ENCODE measurements around the gene ITGA3. TPM values are rescaled to one million over a fixed set of nuclear protein-coding genes. Genes with fewer than 3 reads are reported as not detected.

Gene ITGA3
- polyA plus RNA-seq, 2 of the 4 experiments (the other 2 are of a cell fraction), result 141 to 268 TPM

GRCh38 chr17:50106393-50107131, 50.7 kb downstream of the ITGA3 start:
- DNase-seq (ENCODE audit: low read depth in 1 of 2, low spot score in 1 of 2) (no peak), ATAC-seq (no peak), FAIRE-seq (no peak)
- Histone ChIP-seq H3K4me1 (peaks cover 20% of the 10 kb centered on the region), H3K9me3 (no peaks in the 10 kb centered on the region), H3K27ac (no peak overlapping the region), H3K4me3 (no peak overlapping the region), H3K4me2 (no peak overlapping the region)
- CTCF ChIA-PET, result interaction anchor here (0.9 to 60.2 kb wide), 4 partner anchors 2 to 28 kb away, joined by 3 to 1356 read pairs (median 680); partner anchors contain the start of genes PDK2, PPP1R9B and SAMD14
- TF ChIP-seq FOSL2 (IDR thresholded peaks at IDR 0.05), result no peak
- TF ChIP-seq FOSL2 (CRISPR knock-in tag; IDR thresholded peaks at IDR 0.05), result no peak
- no peak for TF ChIP-seq NFE2L2 (conservative IDR thresholded peaks at IDR 0.05; ENCODE audit: low read length)
- no peak for TF ChIP-seq CBX2 (IDR thresholded peaks at IDR 0.05; ENCODE audit: borderline replicate concordance, low read depth)
- TF ChIP-seq CHD2 (IDR thresholded peaks at IDR 0.05; ENCODE audit: low read length, partially characterized antibody), result no peak
- TF ChIP-seq HMGXB4 (CRISPR knock-in tag; IDR thresholded peaks at IDR 0.05; ENCODE audit: borderline replicate concordance), result no peak
- no peak for TF ChIP-seq HOXB13 (CRISPR knock-in tag; IDR thresholded peaks at IDR 0.05; ENCODE audit: low read depth)
- no peak for TF ChIP-seq EHMT2 (IDR thresholded peaks at IDR 0.05; ENCODE audit: low read depth)
- no peak for TF ChIP-seq HDAC2 (IDR thresholded peaks at IDR 0.05)
- TF ChIP-seq JUNB (IDR thresholded peaks at IDR 0.05), result no peak
- WGBS (ENCODE audit: missing lambda C conversion rate), result 73% methylated on average over 13 of the region's 13 CpGs
- POLR2A ChIA-PET, result no interaction called here

DNA sequence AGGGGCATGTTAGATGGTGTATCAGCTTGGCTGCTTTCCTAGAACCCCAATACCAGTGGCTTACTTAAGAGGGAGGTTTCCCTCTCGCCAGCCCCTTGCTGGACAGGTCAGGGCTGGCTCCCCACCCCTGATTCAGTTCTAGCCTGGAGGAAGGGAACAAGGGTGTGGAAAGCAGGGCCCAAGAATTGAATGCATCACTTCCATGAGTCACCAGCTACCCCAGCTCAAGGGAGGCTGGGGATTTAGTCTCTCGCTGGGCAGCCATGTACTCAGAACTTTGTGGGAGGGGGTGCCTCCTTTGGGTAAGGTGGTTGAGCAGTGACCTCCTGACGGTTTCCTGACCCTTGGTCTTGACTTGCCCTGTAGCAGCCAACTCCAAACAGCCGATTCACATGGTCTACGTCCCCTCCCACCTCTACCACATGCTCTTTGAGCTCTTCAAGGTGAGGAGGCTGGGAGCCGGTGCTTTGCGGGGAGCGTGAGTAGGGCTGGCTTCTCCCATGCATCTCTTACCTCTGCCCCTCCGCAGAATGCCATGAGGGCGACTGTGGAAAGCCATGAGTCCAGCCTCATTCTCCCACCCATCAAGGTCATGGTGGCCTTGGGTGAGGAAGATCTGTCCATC, 52.0 kb downstream of the ITGA3 start:
- ChIA-PET CTCF (interaction anchor here (0.6 to 60.2 kb wide), 10 partner anchors 3 to 190 kb away, joined by 3 to 1356 read pairs (median 6); partner anchors contain the start of genes PDK2, PPP1R9B and SAMD14), POLR2A (no interaction called here)
- Histone ChIP-seq H3K9me3 (no peaks in the 10 kb centered on the region), H3K27ac (no peak overlapping the region), H3K4me2 (no peak overlapping the region), H3K4me1 (peaks cover 14% of the 10 kb centered on the region; the same call in 2 of the 3 replicates), H3K4me3 (no peak overlapping the region)
- DNase-seq (ENCODE audit: low read depth in 1 of 2, low spot score in 1 of 2) (no peak), ATAC-seq (peak in 1 of 2 experiments; percentile 21; a peak in 1 of 6 replicates), FAIRE-seq (no peak)
- no peak for TF ChIP-seq KDM5A (IDR thresholded peaks at IDR 0.05)
- TF ChIP-seq FOSL2 (IDR thresholded peaks at IDR 0.05), result no peak
- 0 out of 2 replicates have a peak, but pooled peaks have one; percentile 43 for TF ChIP-seq FOSL2 (CRISPR knock-in tag; IDR thresholded peaks at IDR 0.05)
- 79% methylated on average over 10 of the region's 10 CpGs for WGBS (ENCODE audit: missing lambda C conversion rate)

DNA sequence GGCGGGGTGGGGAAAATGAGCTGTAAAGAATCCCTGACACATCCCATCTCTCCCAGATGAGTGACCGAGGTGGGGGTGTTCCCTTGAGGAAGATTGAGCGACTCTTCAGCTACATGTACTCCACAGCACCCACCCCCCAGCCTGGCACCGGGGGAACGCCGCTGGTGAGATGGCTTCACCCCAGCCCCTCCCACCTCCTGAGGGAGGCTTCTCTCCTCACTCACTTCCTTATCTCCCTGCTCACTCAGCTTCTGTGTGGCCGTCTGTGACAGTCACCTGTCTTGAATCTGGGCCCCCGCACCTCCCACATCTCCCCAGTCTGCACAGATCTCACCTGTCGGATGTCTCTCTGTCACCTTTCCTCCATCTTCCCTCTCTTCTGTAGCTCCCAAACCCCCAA, 52.6 kb downstream of the ITGA3 start:
- FAIRE-seq (no peak), ATAC-seq (no peak), DNase-seq (ENCODE audit: low read depth in 1 of 2, low spot score in 1 of 2) (no peak)
- Histone ChIP-seq H3K27ac (no peak overlapping the region), H3K4me3 (no peak overlapping the region), H3K4me2 (no peak overlapping the region), H3K9me3 (no peaks in the 10 kb centered on the region), H3K4me1 (peaks cover 14% of the 10 kb centered on the region; the same call in 2 of the 3 replicates)
- WGBS (ENCODE audit: missing lambda C conversion rate), result 83% methylated on average over 9 of the region's 9 CpGs
- POLR2A ChIA-PET, result no interaction called here
- TF ChIP-seq EHMT2 (IDR thresholded peaks at IDR 0.05; ENCODE audit: low read depth) (no peak), KDM5A (IDR thresholded peaks at IDR 0.05) (no peak), NFE2L2 (conservative IDR thresholded peaks at IDR 0.05; ENCODE audit: low read length) (no peak), NR3C1 (IDR thresholded peaks at IDR 0.05) (no peak), FOXS1 (CRISPR knock-in tag; IDR thresholded peaks at IDR 0.05) (no peak), FOSB (CRISPR knock-in tag; IDR thresholded peaks at IDR 0.05) (no peak), ZSCAN20 (CRISPR knock-in tag; IDR thresholded peaks at IDR 0.05) (no peak), ESRRA (IDR thresholded peaks at IDR 0.05; ENCODE audit: borderline replicate concordance, low read length) (no peak), CBX2 (IDR thresholded peaks at IDR 0.05; ENCODE audit: borderline replicate concordance, low read depth) (no peak), EHF (CRISPR knock-in tag; IDR thresholded peaks at IDR 0.05) (no peak), RFX5 (IDR thresholded peaks at IDR 0.05) (no peak), JUN (IDR thresholded peaks at IDR 0.05) (no peak), SREBF2 (IDR thresholded peaks at IDR 0.05) (no peak), TP53 (CRISPR knock-in tag; IDR thresholded peaks at IDR 0.05) (no peak), CEBPB (IDR thresholded peaks at IDR 0.05) (no peak), HMGXB4 (CRISPR knock-in tag; IDR thresholded peaks at IDR 0.05; ENCODE audit: borderline replicate concordance) (no peak)
- TF ChIP-seq, protein P1, sequence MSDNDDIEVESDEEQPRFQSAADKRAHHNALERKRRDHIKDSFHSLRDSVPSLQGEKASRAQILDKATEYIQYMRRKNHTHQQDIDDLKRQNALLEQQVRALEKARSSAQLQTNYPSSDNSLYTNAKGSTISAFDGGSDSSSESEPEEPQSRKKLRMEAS (IDR thresholded peaks at IDR 0.05), result no peak
- TF ChIP-seq, protein P2, sequence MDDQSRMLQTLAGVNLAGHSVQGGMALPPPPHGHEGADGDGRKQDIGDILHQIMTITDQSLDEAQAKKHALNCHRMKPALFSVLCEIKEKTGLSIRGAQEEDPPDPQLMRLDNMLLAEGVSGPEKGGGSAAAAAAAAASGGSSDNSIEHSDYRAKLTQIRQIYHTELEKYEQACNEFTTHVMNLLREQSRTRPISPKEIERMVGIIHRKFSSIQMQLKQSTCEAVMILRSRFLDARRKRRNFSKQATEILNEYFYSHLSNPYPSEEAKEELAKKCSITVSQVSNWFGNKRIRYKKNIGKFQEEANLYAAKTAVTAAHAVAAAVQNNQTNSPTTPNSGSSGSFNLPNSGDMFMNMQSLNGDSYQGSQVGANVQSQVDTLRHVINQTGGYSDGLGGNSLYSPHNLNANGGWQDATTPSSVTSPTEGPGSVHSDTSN (IDR thresholded peaks at IDR 0.05), result no peak
- CTCF ChIA-PET, result interaction anchor here (0.9 to 60.2 kb wide), 10 partner anchors 4 to 189 kb away, joined by 3 to 1356 read pairs (median 8); partner anchors contain the start of genes PDK2, PPP1R9B and SAMD14

All from A549 (cell line).